Skeletal muscle satellite cell (primary cell): ENCODE data around the gene ATL1.

Experiments
- H3K27me3 ChIP-seq: 2 replicates; pipeline ENCODE4 v1.7.0; 2013; ENCODE audit warnings: low read length; ENCODE audit not compliant: control insufficient read depth, insufficient read depth
- H3K36me3 ChIP-seq: 2 replicates; pipeline ENCODE4 v1.7.0; 2013; ENCODE audit warnings: mild to moderate bottlenecking, control low read depth, low read length; ENCODE audit not compliant: insufficient read depth
- H3K4me1 ChIP-seq: 2 replicates; pipeline ENCODE4 v1.7.0; 2013; ENCODE audit warnings: low read length; ENCODE audit not compliant: control insufficient read depth, insufficient read depth
- H3K4me2 ChIP-seq: 2 replicates; pipeline ENCODE4 v1.7.0; 2013; ENCODE audit warnings: mild to moderate bottlenecking, low read length
- H3K4me3 ChIP-seq: 2 replicates; pipeline ENCODE4 v1.7.0; 2013; ENCODE audit warnings: low read length
- H3K9ac ChIP-seq: 2 replicates; pipeline ENCODE4 v1.7.0; 2013; ENCODE audit warnings: mild to moderate bottlenecking, low read depth, low read length, moderate library complexity
- H3K9me3 ChIP-seq: replicated peaks from 2 replicates; pipeline ENCODE4 v1.7.0; 2013; ENCODE audit warnings: mild to moderate bottlenecking, control low read depth, low read length

Gene ATL1

GRCh38 chr14:50575769-50576168 is 15.8 kb downstream of the ATL1 start:
- no peaks in the 10 kb centered on the region for H3K4me1 ChIP-seq
- peaks cover 2% of the 10 kb centered on the region for H3K9me3 ChIP-seq
- H3K36me3 ChIP-seq, result no peaks in the 10 kb centered on the region
- no peak overlapping the region for H3K9ac ChIP-seq
- no peaks in the 10 kb centered on the region for H3K27me3 ChIP-seq
- no peak overlapping the region for H3K4me3 ChIP-seq
- no peak overlapping the region for H3K4me2 ChIP-seq

DNA sequence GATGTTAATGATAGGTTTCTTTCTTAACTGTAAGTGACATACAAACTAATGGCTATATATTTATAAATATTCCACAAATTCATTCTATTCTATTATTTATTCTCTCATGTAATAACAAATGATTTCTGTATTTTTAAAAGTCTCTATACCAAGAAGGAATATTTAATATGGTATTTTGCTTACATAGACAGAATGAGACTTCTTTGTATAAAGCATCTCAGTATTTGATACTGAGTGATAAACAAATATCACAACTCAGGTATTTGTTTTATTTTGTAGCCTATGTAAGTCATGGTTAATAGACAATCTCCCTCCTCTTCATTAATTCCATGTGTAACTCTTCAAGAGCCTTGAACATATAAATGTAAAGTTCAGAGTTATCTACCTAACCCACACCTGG is 18.0 kb downstream of the ATL1 start:
- H3K4me2 ChIP-seq, result no peak overlapping the region
- H3K4me3 ChIP-seq, result no peak overlapping the region
- H3K4me1 ChIP-seq, result no peaks in the 10 kb centered on the region
- H3K9me3 ChIP-seq, result no peaks in the 10 kb centered on the region
- no peaks in the 10 kb centered on the region for H3K36me3 ChIP-seq
- no peaks in the 10 kb centered on the region for H3K27me3 ChIP-seq
- no peak overlapping the region for H3K9ac ChIP-seq

GRCh38 chr14:50578433-50578832 is 18.5 kb downstream of the ATL1 start:
- H3K9ac ChIP-seq, result no peak overlapping the region
- no peaks in the 10 kb centered on the region for H3K4me1 ChIP-seq
- no peak overlapping the region for H3K4me3 ChIP-seq
- H3K9me3 ChIP-seq, result no peaks in the 10 kb centered on the region
- H3K36me3 ChIP-seq, result no peaks in the 10 kb centered on the region
- H3K4me2 ChIP-seq, result no peak overlapping the region
- H3K27me3 ChIP-seq, result no peaks in the 10 kb centered on the region

GRCh38 chr14:50590464-50590863 is 30.5 kb downstream of the ATL1 start:
- H3K9me3 ChIP-seq, result no peaks in the 10 kb centered on the region
- H3K4me3 ChIP-seq, result no peak overlapping the region
- no peak overlapping the region for H3K4me2 ChIP-seq
- H3K27me3 ChIP-seq, result no peaks in the 10 kb centered on the region
- H3K9ac ChIP-seq, result no peak overlapping the region
- no peaks in the 10 kb centered on the region for H3K4me1 ChIP-seq
- no peaks in the 10 kb centered on the region for H3K36me3 ChIP-seq

GRCh38 chr14:50594577-50595316 is 34.8 kb downstream of the ATL1 start:
- Histone ChIP-seq H3K9me3 (no peaks in the 10 kb centered on the region), H3K9ac (no peak overlapping the region), H3K4me1 (no peaks in the 10 kb centered on the region), H3K4me2 (no peak overlapping the region), H3K36me3 (no peaks in the 10 kb centered on the region), H3K4me3 (no peak overlapping the region), H3K27me3 (no peaks in the 10 kb centered on the region)

GRCh38 chr14:50598765-50599164 is 38.8 kb downstream of the ATL1 start:
- H3K4me3 ChIP-seq, result no peak overlapping the region
- no peaks in the 10 kb centered on the region for H3K27me3 ChIP-seq
- H3K9me3 ChIP-seq, result no peaks in the 10 kb centered on the region
- H3K4me2 ChIP-seq, result no peak overlapping the region
- H3K36me3 ChIP-seq, result no peaks in the 10 kb centered on the region
- peaks cover 18% of the 10 kb centered on the region for H3K4me1 ChIP-seq
- no peak overlapping the region for H3K9ac ChIP-seq

GRCh38 chr14:50599700-50600444 is 39.9 kb downstream of the ATL1 start:
- no peaks in the 10 kb centered on the region for H3K27me3 ChIP-seq
- no peak overlapping the region for H3K9ac ChIP-seq
- no peak overlapping the region for H3K4me3 ChIP-seq
- no peaks in the 10 kb centered on the region for H3K36me3 ChIP-seq
- peaks cover 18% of the 10 kb centered on the region for H3K4me1 ChIP-seq
- no peak overlapping the region for H3K4me2 ChIP-seq
- H3K9me3 ChIP-seq, result no peaks in the 10 kb centered on the region

GRCh38 chr14:50600849-50601248 is 40.9 kb downstream of the ATL1 start:
- peaks cover 18% of the 10 kb centered on the region for H3K4me1 ChIP-seq
- H3K4me2 ChIP-seq, result peak overlapping the region; percentile 15
- H3K9me3 ChIP-seq, result no peaks in the 10 kb centered on the region
- H3K27me3 ChIP-seq, result no peaks in the 10 kb centered on the region
- H3K36me3 ChIP-seq, result no peaks in the 10 kb centered on the region
- H3K9ac ChIP-seq, result no peak overlapping the region
- H3K4me3 ChIP-seq, result no peak overlapping the region

DNA sequence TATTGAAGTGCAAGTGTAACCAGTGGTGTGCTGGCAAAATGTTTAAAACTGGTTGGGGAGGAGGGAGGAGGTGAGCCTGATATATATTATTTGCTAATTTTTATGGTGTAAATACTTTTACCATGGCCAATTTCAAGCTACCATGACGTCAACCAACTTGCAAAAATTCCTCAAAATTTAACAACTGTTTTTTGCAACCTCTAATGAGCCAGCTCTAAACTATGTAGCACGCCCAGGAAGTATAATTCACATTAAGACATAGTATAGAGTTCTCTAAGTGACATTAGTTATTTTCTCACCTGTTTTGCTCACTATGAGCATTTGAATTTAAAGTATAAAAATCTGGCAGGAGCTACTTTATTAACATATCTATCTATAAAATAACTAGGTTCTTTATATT is 41.4 kb downstream of the ATL1 start:
- H3K9me3 ChIP-seq, result no peaks in the 10 kb centered on the region
- H3K9ac ChIP-seq, result no peak overlapping the region
- no peaks in the 10 kb centered on the region for H3K36me3 ChIP-seq
- no peak overlapping the region for H3K4me3 ChIP-seq
- peaks cover 18% of the 10 kb centered on the region for H3K4me1 ChIP-seq
- no peaks in the 10 kb centered on the region for H3K27me3 ChIP-seq
- no peak overlapping the region for H3K4me2 ChIP-seq

GRCh38 chr14:50602035-50602434 is 42.1 kb downstream of the ATL1 start:
- no peaks in the 10 kb centered on the region for H3K36me3 ChIP-seq

DNA sequence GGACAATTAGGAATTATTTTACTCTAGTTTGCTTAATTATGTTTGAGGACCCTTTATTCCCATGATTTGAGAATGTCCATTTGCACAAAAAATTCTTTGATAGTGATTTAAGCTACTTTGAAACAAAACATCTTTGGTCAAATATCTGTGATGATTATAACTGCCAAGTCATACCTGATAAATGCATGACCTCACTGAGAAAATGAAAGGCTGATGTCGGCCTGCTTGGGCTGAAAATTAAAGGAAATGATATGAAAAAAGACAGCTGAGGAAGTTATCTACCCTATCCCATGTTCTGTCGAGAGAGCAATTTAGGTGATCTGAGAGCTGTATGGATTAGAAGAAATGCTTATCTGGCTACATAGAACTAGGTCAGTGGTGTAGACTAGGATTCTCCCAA is 43.6 kb downstream of the ATL1 start:
- no peaks in the 10 kb centered on the region for H3K9me3 ChIP-seq
- H3K27me3 ChIP-seq, result no peaks in the 10 kb centered on the region
- H3K9ac ChIP-seq, result no peak overlapping the region
- no peak overlapping the region for H3K4me3 ChIP-seq
- H3K4me1 ChIP-seq, result peaks cover 18% of the 10 kb centered on the region
- H3K4me2 ChIP-seq, result no peak overlapping the region
- no peaks in the 10 kb centered on the region for H3K36me3 ChIP-seq

More at GRCh38 chr14:50602035-50602434, 42.1 kb downstream of the ATL1 start:
- Histone ChIP-seq H3K9me3 (no peaks in the 10 kb centered on the region), H3K9ac (no peak overlapping the region), H3K27me3 (no peaks in the 10 kb centered on the region), H3K4me2 (no peak overlapping the region), H3K4me1 (peaks cover 18% of the 10 kb centered on the region), H3K4me3 (no peak overlapping the region)

GRCh38 chr14:50605766-50606165 is 45.8 kb downstream of the ATL1 start:
- Histone ChIP-seq H3K4me3 (no peak overlapping the region), H3K27me3 (no peaks in the 10 kb centered on the region), H3K36me3 (no peaks in the 10 kb centered on the region), H3K9ac (no peak overlapping the region), H3K9me3 (no peaks in the 10 kb centered on the region), H3K4me1 (peaks cover 12% of the 10 kb centered on the region), H3K4me2 (no peak overlapping the region)
